ENCODE results near the gene GJB6. TPM values are rescaled to one million over a fixed set of nuclear protein-coding genes. Genes with fewer than 3 reads are reported as not detected.

GJB6 gene
- total RNA-seq, 2 experiments from 2014 or later = 2.7 to 2.9 TPM

DNA sequence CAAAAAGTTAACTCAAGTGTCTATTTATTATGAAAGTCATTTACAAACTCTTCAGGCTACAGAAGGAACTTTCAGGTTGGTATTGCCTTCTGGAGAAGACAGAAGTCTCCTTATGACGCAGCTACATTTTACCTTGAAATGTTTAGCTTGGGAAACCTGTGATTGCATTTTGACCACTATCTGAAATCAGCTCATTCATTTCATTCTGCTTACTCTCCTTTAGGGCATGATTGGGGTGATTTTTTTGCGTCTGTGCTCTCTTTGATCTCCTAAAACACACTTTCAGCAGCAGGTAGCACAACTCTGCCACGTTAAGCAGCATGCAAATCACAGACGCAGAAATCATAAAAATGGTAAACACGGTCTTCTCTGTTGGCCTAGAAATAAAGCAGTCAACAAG lies 9.6 kb downstream of the GJB6 start:
- DNase-seq (no peak), ATAC-seq (no peak)
- ChIA-PET CTCF (no interaction called here), POLR2A (no interaction called here)
- H3K27ac Mint-ChIP-seq = no peak overlapping the region
- H3K27me3 Mint-ChIP-seq = no peaks in the 10 kb centered on the region
- peaks cover 20% of the 10 kb centered on the region for H3K4me1 Mint-ChIP-seq
- no peaks in the 10 kb centered on the region for H3K9me3 Mint-ChIP-seq (ENCODE audit: low read depth)
- intact Hi-C loops (cut with DNase I, micrococcal nuclease) = no loop called here
- H3K36me3 Mint-ChIP-seq (ENCODE audit: low read depth) = no peaks in the 10 kb centered on the region
- no peak overlapping the region for H3K4me3 Mint-ChIP-seq

DNA sequence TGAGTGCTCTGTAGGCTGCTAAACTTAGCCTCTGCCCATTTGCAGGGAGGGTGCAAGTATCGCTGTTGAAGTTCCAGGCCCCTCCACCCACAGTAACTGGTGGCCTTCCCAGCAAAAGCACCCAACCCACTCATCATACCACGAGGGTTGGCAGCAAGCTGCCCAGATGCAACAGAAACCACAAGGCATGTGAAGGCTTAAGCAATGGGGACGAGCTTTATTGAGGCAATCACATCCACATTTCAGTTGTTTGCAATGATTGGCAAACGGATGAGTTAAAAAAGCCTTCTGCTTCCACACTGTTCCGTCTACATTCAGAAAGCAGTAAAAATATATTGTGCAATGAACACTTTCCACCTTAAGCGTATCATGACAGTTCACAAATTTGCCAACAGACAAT lies 10.3 kb downstream of the GJB6 start:
- DNase-seq (no peak), ATAC-seq (no peak)
- H3K27me3 Mint-ChIP-seq = no peaks in the 10 kb centered on the region
- ChIA-PET POLR2A (no interaction called here), CTCF (no interaction called here)
- no peaks in the 10 kb centered on the region for H3K9me3 Mint-ChIP-seq (ENCODE audit: low read depth)
- no peaks in the 10 kb centered on the region for H3K36me3 Mint-ChIP-seq (ENCODE audit: low read depth)
- intact Hi-C loops (cut with DNase I, micrococcal nuclease) = no loop called here
- H3K4me3 Mint-ChIP-seq = no peak overlapping the region
- peaks cover 20% of the 10 kb centered on the region for H3K4me1 Mint-ChIP-seq
- no peak overlapping the region for H3K27ac Mint-ChIP-seq

DNA sequence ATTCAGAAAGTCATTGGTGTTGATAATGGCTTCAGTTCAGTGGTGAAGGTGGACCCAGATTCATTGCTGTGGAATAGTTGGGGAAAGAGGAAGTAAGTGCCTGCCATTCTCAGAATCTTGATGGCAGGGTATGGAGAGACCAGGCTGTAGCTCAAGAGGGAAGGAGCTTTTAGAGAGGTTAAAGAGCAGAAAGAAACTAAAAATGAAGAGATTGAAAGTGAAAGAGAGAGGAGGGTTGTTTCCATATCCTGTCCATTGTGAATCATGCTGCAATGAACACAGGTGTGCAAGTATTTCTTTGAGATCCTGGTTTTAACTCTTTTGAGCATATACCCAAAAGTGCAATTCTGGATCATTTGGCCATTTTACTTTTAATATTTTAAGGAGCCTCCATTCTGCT lies 12.5 kb downstream of the GJB6 start:
- Mint-ChIP-seq H3K9me3 (ENCODE audit: low read depth) (no peaks in the 10 kb centered on the region), H3K4me3 (peak overlapping the region; percentile 51), H3K27ac (peak overlapping the region; percentile 77), H3K27me3 (no peaks in the 10 kb centered on the region), H3K36me3 (ENCODE audit: low read depth) (no peaks in the 10 kb centered on the region), H3K4me1 (peaks cover 20% of the 10 kb centered on the region)
- intact Hi-C loops (cut with DNase I, micrococcal nuclease) = no loop called here
- ATAC-seq = peak; percentile 95
- POLR2A ChIA-PET = interaction anchor here (0.6 kb wide), 1 partner anchor 873 kb away, joined by 3 read pairs; no protein-coding TSS in a partner anchor
- CTCF ChIA-PET = no interaction called here
- no peak for DNase-seq

DNA sequence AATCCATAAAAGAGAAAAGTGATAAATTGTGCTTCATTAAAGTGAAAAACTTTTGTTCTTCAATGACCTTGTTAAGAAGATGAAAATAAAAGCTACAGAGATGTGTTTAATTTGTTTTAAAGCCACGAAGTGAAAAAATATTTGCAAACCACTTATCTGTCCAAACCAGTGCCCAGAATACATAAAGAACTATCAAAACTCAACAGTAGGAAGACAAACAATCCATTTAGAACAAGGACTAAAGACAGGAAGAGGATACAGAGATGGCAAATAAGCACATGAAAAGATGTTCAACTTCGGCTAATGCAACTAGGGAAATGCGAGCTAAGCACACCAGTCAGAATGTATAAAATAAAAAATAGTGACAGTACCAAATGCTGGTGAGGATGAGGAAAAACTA lies 15.0 kb downstream of the GJB6 start:
- Mint-ChIP-seq H3K36me3 (ENCODE audit: low read depth) (no peaks in the 10 kb centered on the region), H3K4me1 (peaks cover 17% of the 10 kb centered on the region), H3K27me3 (no peaks in the 10 kb centered on the region), H3K27ac (no peak overlapping the region), H3K4me3 (no peak overlapping the region), H3K9me3 (ENCODE audit: low read depth) (no peaks in the 10 kb centered on the region)
- ChIA-PET POLR2A (interaction anchor here (0.5 to 0.6 kb wide), 2 partner anchors 101 to 323 kb away, joined by 3 to 6 read pairs; no protein-coding TSS in a partner anchor), CTCF (interaction anchor here (1.1 to 1.8 kb wide), 3 partner anchors 14 to 34 kb away, joined by 3 to 4 read pairs (median 3); no protein-coding TSS in a partner anchor)
- DNase-seq = no peak
- intact Hi-C loops (cut with DNase I, micrococcal nuclease) = no loop called here
- ATAC-seq = no peak

DNA sequence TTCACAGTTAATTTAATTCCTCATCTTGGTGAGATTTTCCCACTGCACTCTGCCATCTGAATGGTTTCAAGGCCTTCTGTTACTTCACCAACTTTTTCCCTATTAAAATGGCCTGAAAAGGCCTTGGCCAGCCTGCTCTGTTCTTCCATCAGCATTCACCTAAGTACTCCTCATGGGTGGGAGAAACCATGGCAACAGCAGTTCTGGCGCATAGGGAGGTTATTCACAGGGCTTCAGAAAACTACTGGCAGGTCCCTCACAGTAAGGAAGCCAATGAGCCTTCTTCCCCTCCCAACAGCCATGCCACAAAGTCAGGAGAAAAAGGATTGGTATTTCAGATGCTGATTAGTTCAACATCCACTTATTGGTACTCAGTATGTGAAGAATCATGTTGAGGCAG lies 22.2 kb downstream of the GJB6 start:
- ATAC-seq (no peak), DNase-seq (no peak)
- Mint-ChIP-seq H3K9me3 (ENCODE audit: low read depth) (no peaks in the 10 kb centered on the region), H3K27me3 (peaks cover 6% of the 10 kb centered on the region), H3K27ac (no peak overlapping the region), H3K36me3 (ENCODE audit: low read depth) (no peaks in the 10 kb centered on the region), H3K4me3 (no peak overlapping the region), H3K4me1 (no peaks in the 10 kb centered on the region)
- ChIA-PET CTCF (interaction anchor here (0.5 to 1.9 kb wide), 2 partner anchors 13 to 109 kb away, joined by 3 to 10 read pairs; no protein-coding TSS in a partner anchor), POLR2A (no interaction called here)
- intact Hi-C loops (cut with DNase I, micrococcal nuclease) = no loop called here

DNA sequence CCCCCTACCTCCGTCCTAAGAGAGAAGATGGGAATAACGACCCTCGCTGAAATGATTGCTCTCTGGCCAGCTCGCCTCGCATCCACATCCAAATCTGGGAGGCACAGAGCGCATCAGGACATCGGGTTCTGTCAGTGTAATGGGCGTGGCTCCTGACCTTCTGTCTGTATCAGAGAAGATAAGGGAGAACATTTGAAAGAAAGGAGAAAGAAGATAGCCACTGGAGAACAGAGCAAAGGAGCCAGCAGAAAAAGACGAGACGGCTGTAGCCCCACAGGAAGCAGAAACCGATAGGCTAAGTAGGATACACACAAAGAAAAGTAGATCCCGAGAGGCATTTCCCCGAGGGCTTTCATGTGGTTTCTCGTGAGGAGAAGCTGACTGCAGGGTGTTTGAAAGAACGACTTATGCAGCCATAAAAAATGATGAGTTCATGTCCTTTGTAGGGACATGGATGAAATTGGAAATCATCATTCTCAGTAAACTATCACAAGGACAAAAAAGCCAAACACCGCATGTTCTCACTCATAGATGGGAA lies 25.4 kb downstream of the GJB6 start:
- intact Hi-C loops (cut with DNase I, micrococcal nuclease) = no loop called here
- Mint-ChIP-seq H3K27me3 (peaks cover 6% of the 10 kb centered on the region), H3K4me1 (no peaks in the 10 kb centered on the region), H3K36me3 (ENCODE audit: low read depth) (peaks cover under 1% of the 10 kb centered on the region), H3K4me3 (no peak overlapping the region), H3K27ac (no peak overlapping the region), H3K9me3 (ENCODE audit: low read depth) (no peaks in the 10 kb centered on the region)
- ChIA-PET CTCF (interaction anchor here (1.1 kb wide), 1 partner anchor 9 kb away, joined by 4 read pairs; no protein-coding TSS in a partner anchor), POLR2A (no interaction called here)
- DNase-seq = no peak
- no peak for ATAC-seq

DNA sequence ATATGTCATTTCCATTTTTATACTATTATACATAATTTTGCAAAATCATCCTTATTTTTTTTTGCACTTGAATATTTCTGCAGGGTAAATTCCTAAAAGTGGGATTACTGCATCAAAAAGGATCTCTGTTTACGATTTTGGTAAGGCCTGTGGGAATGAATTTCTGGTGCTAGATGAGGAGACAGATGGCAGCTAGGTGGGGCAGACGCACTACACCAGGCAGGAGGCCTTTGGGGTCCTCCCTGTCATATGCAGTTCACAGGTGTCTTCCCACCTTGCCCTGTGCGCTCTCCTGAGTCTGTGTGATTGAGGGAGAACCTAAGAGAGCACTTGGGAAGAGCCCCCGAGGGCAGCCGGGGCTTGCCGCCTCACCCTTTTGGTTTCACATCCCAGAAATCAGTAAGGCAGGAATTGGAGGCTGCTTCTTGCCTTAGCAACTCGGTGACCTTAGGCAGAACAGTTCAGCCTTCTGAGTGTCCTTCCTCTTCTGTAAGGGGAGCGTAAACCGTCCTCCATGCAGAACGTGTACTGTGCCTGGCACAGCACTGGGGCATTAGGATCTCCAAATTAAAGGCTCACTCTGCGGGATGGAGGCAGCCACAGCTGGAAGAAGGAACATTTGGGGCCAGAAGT lies 25.9 kb downstream of the GJB6 start:
- H3K4me3 Mint-ChIP-seq = no peak overlapping the region

DNA sequence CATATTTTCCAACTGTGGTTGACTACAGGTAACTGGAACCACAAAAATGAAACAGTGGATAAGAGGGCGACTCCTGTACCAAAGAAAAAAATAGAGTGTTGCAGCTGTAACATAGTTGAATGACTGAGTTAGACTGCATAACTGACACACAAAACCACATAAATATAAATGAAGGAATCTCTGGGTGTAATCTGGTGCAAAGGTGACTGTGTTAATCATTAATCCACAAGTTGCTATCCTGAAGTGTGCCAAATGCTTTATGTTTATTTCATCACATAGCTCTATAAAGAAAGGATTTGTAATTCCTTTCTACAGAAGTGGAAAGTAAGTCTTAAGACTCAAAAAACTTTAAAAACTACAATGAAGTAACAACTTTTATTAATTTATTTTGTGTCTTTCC lies 33.3 kb downstream of the GJB6 start:
- ChIA-PET CTCF (interaction anchor here (0.5 to 5.9 kb wide), 8 partner anchors 32 to 805 kb away, joined by 3 to 87 read pairs (median 4); no protein-coding TSS in a partner anchor), POLR2A (no interaction called here)
- H3K4me3 Mint-ChIP-seq = no peak overlapping the region
- DNase-seq (no peak), ATAC-seq (no peak)
- peaks cover 27% of the 10 kb centered on the region for H3K27me3 Mint-ChIP-seq
- H3K9me3 Mint-ChIP-seq (ENCODE audit: low read depth) = no peaks in the 10 kb centered on the region
- no peak overlapping the region for H3K27ac Mint-ChIP-seq
- H3K36me3 Mint-ChIP-seq (ENCODE audit: low read depth) = peaks cover 1% of the 10 kb centered on the region
- intact Hi-C loops (cut with DNase I, micrococcal nuclease) = loop anchor here (5.0 to 10.0 kb wide), 5 partner anchors 94 to 729 kb away; no protein-coding TSS in a partner anchor
- peaks cover 19% of the 10 kb centered on the region for H3K4me1 Mint-ChIP-seq

More for the DNA sequence above, 25.9 kb downstream of the GJB6 start:
- DNase-seq (no peak), ATAC-seq (no peak)
- Mint-ChIP-seq H3K27me3 (peaks cover 6% of the 10 kb centered on the region), H3K36me3 (ENCODE audit: low read depth) (peaks cover 1% of the 10 kb centered on the region), H3K4me1 (no peaks in the 10 kb centered on the region), H3K9me3 (ENCODE audit: low read depth) (no peaks in the 10 kb centered on the region), H3K27ac (no peak overlapping the region)
- POLR2A ChIA-PET = no interaction called here
- intact Hi-C loops (cut with DNase I, micrococcal nuclease) = no loop called here
- CTCF ChIA-PET = interaction anchor here (1.0 to 1.1 kb wide), 2 partner anchors 9 to 280 kb away, joined by 3 to 4 read pairs; no protein-coding TSS in a partner anchor

DNA sequence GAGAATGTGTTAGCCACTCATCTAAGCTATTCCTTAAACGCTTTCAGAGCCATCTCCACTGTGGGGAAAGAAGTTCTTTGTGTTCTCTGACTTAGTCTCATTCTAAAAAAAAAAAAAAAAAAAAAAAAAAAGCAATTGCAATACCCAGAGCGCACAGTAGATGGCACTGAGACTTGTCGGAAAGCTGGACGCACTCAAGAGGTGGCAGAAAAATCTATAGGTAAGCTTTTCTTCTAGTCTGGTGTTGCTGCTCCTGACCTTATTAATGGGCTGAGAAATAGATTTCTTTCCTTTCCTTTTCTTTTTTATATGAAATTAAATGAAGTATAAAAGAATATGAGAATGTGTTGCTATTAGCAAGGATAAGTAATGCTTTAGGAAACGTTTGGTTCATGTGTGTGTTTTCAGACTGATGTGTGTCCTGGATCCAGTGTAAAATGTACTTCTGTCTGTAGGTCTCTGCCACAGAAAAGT lies 34.7 kb downstream of the GJB6 start:
- peak; percentile 41 for DNase-seq
- peaks cover 21% of the 10 kb centered on the region for H3K4me1 Mint-ChIP-seq
- H3K27me3 Mint-ChIP-seq = peaks cover 28% of the 10 kb centered on the region
- CTCF ChIA-PET = interaction anchor here (0.5 to 5.9 kb wide), 42 partner anchors 9 to 1747 kb away, joined by 3 to 87 read pairs (median 4); partner anchors contain the start of gene IL17D
- H3K4me3 Mint-ChIP-seq = no peak overlapping the region
- ATAC-seq = peak; percentile 41
- intact Hi-C loops (cut with DNase I, micrococcal nuclease) = loop anchor here (1.0 to 10.0 kb wide), 7 partner anchors 95 to 730 kb away; no protein-coding TSS in a partner anchor
- H3K36me3 Mint-ChIP-seq (ENCODE audit: low read depth) = peaks cover 1% of the 10 kb centered on the region
- no peaks in the 10 kb centered on the region for H3K9me3 Mint-ChIP-seq (ENCODE audit: low read depth)
- POLR2A ChIA-PET = interaction anchor here (0.5 to 1.1 kb wide), 2 partner anchors 89 to 328 kb away, joined by 4 to 6 read pairs; partner anchors contain the start of gene CRYL1
- no peak overlapping the region for H3K27ac Mint-ChIP-seq

DNA sequence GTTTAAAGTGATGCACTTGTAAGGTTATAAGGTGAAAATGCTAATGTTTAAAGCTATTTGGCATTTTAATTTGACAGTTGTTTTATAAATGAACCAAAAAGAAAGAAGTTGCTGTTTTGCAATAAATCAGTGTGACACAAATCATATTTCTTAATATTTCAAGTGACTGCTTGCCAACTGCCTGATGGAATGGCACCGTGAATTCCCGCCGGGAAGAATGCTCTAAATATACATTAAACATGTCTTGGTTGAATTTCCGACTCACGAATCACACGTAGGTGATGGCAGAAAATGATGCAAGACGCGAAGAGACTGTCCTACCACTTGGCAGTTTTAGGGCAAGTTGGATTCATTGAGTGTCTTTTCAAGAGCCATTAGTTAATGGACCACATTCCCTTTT lies 36.3 kb downstream of the GJB6 start:
- H3K9me3 Mint-ChIP-seq (ENCODE audit: low read depth) = no peaks in the 10 kb centered on the region
- H3K4me3 Mint-ChIP-seq = no peak overlapping the region
- CTCF ChIA-PET = interaction anchor here (0.6 to 5.9 kb wide), 12 partner anchors 9 to 319 kb away, joined by 3 to 87 read pairs (median 3); no protein-coding TSS in a partner anchor
- peaks cover 24% of the 10 kb centered on the region for H3K4me1 Mint-ChIP-seq
- POLR2A ChIA-PET = interaction anchor here (0.6 kb wide), 1 partner anchor 280 kb away, joined by 3 read pairs; no protein-coding TSS in a partner anchor
- H3K27ac Mint-ChIP-seq = no peak overlapping the region
- DNase-seq (no peak), ATAC-seq (no peak)
- no peaks in the 10 kb centered on the region for H3K36me3 Mint-ChIP-seq (ENCODE audit: low read depth)
- H3K27me3 Mint-ChIP-seq = peaks cover 40% of the 10 kb centered on the region
- intact Hi-C loops (cut with DNase I, micrococcal nuclease) = loop anchor here (5.0 to 10.0 kb wide), 5 partner anchors 96 to 732 kb away; no protein-coding TSS in a partner anchor

DNA sequence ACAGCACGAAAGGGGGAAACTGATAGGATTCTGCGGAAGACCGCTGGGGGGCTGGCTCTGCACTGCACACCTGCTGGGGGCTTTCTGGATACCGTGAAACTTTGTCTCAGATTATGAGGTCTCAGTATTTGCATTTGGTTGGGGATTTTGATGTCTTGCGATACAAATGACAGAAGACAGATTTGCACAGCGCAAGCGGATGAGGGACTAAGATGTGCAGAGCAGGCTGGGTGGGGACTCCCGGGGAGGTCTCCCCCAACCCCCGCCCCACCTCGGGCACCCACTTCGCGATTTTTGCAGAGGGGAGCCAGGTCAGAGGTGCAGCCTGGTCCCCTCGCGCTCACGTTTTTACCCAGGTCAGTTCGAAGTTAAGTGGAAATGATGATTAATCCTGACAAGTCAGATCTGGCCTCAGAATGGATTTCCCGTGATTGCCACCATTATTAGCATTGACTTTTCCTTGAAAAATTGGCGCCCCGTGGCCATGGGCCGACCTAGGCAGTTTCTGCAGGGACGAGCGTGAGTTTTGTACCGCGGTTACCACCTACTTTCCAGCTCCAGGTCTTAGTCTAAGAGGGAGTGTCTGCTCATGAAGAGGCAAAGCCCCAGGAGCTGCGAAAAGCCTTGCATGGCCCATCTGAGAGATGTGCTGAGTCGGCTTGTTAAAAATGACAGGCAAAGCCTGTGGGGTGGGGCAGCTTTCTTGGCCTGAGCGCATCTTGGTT lies 38.0 kb downstream of the GJB6 start:
- ChIA-PET POLR2A (no interaction called here), CTCF (interaction anchor here (0.7 to 5.9 kb wide), 8 partner anchors 11 to 301 kb away, joined by 3 to 87 read pairs (median 4); no protein-coding TSS in a partner anchor)
- H3K4me3 Mint-ChIP-seq = peak overlapping the region; percentile 61
- H3K36me3 Mint-ChIP-seq (ENCODE audit: low read depth) = no peaks in the 10 kb centered on the region
- H3K27me3 Mint-ChIP-seq = peaks cover 47% of the 10 kb centered on the region
- peak; percentile 57 for ATAC-seq
- intact Hi-C loops (cut with DNase I, micrococcal nuclease) = loop anchor here (5.0 to 10.0 kb wide), 2 partner anchors 508 to 731 kb away; partner anchors contain the start of gene IL17D (in 2 of the 2)
- DNase-seq = peak; percentile 53
- peaks cover 20% of the 10 kb centered on the region for H3K4me1 Mint-ChIP-seq
- no peak overlapping the region for H3K27ac Mint-ChIP-seq
- no peaks in the 10 kb centered on the region for H3K9me3 Mint-ChIP-seq (ENCODE audit: low read depth)

Measured in activated CD4-positive, alpha-beta T cell treated with anti-CD3 and anti-CD28 coated beads for 36 hours (primary cell).